Smooth muscle cell of the coronary artery (primary cell): ENCODE measurements around the gene CHFR. TPM values are rescaled to one million over a fixed set of nuclear protein-coding genes. Genes with fewer than 3 reads are reported as not detected.

ENCODE experiments used
- total RNA-seq: library from RNA; depleted of rRNA; stranded (reverse); fragments of >200 nt; gene quantifications from 2 replicates; pipeline ENCODE4 v1.2.3, GENCODE V29; 2014; ENCODE audit warnings: low replicate concordance

Gene CHFR, protein sequence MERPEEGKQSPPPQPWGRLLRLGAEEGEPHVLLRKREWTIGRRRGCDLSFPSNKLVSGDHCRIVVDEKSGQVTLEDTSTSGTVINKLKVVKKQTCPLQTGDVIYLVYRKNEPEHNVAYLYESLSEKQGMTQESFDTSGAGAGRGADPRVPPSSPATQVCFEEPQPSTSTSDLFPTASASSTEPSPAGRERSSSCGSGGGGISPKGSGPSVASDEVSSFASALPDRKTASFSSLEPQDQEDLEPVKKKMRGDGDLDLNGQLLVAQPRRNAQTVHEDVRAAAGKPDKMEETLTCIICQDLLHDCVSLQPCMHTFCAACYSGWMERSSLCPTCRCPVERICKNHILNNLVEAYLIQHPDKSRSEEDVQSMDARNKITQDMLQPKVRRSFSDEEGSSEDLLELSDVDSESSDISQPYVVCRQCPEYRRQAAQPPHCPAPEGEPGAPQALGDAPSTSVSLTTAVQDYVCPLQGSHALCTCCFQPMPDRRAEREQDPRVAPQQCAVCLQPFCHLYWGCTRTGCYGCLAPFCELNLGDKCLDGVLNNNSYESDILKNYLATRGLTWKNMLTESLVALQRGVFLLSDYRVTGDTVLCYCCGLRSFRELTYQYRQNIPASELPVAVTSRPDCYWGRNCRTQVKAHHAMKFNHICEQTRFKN
- total RNA-seq: 26.2 and 39.8 TPM in 2 replicates

GRCh38 chr12:132887513-132888351, at the start of gene CHFR:
Gene CHFR (minus strand): TSS chr12:132887605. CDS start chr12:132887328, 277 bp downstream.

GRCh38 chr12:132828706-132829534, 58.5 kb downstream of the CHFR start, which contains the start of gene GOLGA3:
Gene GOLGA3 (minus strand): TSS chr12:132828869. CDS start chr12:132822128, 6,741 bp downstream.

Other genes with a start within 250 kb of the CHFR start
- 12.5 and 20.8 TPM in 2 replicates for gene POLE, start 200.3 kb downstream of the CHFR start, total RNA-seq
- 15.3 and 18.6 TPM in 2 replicates for gene PXMP2, start 200.0 kb downstream of the CHFR start, total RNA-seq
- gene PGAM5, start 176.8 kb downstream of the CHFR start, total RNA-seq: 17.0 and 29.2 TPM in 2 replicates
- gene ANKLE2, start 125.8 kb downstream of the CHFR start, total RNA-seq: 59.5 and 110 TPM in 2 replicates
- gene GOLGA3, start 58.7 kb downstream of the CHFR start, total RNA-seq: 145 and 157 TPM in 2 replicates
- 8.0 and 8.2 TPM in 2 replicates for gene ZNF605, start 68.7 kb upstream of the CHFR start, total RNA-seq
- 5.1 and 11.7 TPM in 2 replicates for gene ZNF26, start 98.8 kb upstream of the CHFR start, total RNA-seq
- gene ZNF84, start 149.9 kb upstream of the CHFR start, total RNA-seq: 19.2 and 23.3 TPM in 2 replicates
- gene ZNF140, start 193.3 kb upstream of the CHFR start, total RNA-seq: 17.0 and 40.1 TPM in 2 replicates
- gene ZNF891, start 242.7 kb upstream of the CHFR start, total RNA-seq: 0.53 and 0.94 TPM in 2 replicates
- 8.3 TPM in 2 replicates for gene ZNF10, start 243.0 kb upstream of the CHFR start, total RNA-seq